ENCODE results near the gene KIRREL3.

- TF ChIP-seq MYC (IDR thresholded peaks at IDR 0.05; ENCODE audit: low read depth, low read length) (no peak), POLR2A (IDR thresholded peaks at IDR 0.05; ENCODE audit: low read depth, low read length) (no peak), CTCF (IDR thresholded peaks at IDR 0.05; ENCODE audit: extremely low read depth in 1 of 2, insufficient read depth in 1 of 2, low read depth in 1 of 2, low read length in 2 of 2) (no peak), POLR2AphosphoS5 (IDR thresholded peaks at IDR 0.05; ENCODE audit: insufficient read depth, low read depth, low read length) (no peak), EZH2 (IDR thresholded peaks at IDR 0.05; ENCODE audit: borderline replicate concordance, low read depth, low read length, severe bottlenecking) (no peak), MAX (IDR thresholded peaks at IDR 0.05; ENCODE audit: insufficient read depth, insufficient read length) (no peak), GATA2 (IDR thresholded peaks at IDR 0.05; ENCODE audit: insufficient read depth, insufficient read length, low read depth, low read length) (no peak), JUN (IDR thresholded peaks at IDR 0.05; ENCODE audit: borderline replicate concordance, insufficient read depth, insufficient read length, low read depth) (no peak)
These were observed 384.7 kb downstream of the KIRREL3 start for GRCh38 chr11:126615845-126616244.

Data from endothelial cell of umbilical vein (primary cell).